GM18519 (cell line): ENCODE results near the gene ZNF268.
A peak's percentile ranks its signal among the peaks of the same experiment; 100 is the strongest.

Source experiments
- ATAC-seq: cut with Tn5 transposase; IDR thresholded peaks from one replicate; pipeline ENCODE4 v1.9.1; 2021; ENCODE audit warnings: mild to moderate bottlenecking, moderate library complexity; ENCODE audit not compliant: unreplicated experiment, low FRiP score

ZNF268 gene

DNA sequence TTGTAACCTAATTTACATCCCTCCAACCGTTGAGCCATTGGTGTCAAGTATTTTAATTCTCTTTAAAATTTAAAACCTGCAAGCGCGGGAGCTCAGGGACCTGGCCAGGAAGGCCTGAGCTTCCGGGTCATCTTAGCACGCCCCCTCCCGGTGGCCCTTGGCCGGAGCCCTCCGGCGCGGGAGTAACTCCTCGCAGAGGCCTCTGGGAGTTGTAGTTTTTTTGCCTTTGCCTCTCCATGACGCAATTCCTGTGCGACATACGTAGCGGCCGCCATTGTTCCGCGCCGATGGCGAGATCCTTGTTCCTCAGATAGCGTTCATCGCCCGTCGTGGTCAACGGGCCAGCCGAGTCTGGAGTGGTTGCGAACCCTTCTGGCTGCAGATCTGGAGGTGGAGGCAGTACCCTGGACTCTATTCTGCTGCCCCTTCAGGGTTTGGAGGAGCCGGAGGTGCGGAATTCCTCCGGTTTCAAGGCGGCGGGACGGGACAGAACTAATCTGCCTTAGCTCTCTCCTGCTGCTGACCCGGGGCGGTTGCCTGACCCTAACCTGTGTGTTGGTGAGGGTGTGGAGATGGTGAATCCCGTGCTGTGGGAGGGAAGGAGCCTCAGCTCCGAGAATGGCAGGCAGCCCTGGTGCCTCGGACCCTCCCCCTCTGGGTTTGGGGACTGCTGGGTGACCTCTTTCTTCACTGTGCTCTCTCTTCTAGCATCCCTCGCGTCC is at the start of gene ZNF268:
Gene ZNF268 (plus strand): TSS at position 258 of the 722 bp plus-strand sequence. CDS start 503 bp downstream, outside the sequence.
- ATAC-seq, result peak; percentile 89

DNA sequence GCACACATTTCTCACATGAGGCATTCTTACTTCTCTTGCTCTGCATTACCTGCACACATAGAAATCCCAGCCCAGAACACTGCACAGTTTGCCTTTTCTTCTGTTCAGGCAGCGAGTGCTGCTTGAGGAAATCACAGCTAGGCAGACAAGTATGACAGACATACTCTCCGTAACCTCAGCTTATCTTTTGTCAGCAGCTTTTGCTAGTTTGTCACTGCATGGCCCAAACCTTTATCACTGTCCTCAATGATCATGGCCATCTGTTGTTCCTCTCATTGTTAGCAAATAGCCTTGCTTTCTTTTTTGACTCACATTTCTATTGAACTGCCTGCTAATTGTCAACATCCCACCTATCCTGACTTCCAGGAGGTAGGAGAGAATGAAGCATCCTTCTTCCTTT is 45.5 kb upstream of the ZNF268 start:
- ATAC-seq, result no peak

DNA sequence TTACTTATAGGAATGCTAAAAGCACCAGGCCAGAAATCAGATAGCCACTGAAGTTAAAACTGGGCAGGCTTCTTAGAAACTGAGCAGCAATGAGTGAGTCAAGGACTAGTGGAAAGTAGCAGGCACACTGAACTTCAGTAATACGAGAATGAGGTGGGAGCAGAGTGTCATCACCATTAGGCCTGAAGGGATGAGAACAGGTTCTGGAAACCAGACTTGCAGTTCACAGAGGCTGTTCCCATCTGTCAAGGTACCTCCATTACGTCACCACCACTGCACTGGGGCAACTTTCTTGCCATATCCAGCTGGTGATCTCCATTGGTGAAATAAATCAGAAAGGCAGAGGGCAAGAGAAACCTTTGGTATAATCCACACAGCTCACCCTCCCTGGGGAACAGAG is 35.3 kb upstream of the ZNF268 start:
- ATAC-seq, result no peak

DNA sequence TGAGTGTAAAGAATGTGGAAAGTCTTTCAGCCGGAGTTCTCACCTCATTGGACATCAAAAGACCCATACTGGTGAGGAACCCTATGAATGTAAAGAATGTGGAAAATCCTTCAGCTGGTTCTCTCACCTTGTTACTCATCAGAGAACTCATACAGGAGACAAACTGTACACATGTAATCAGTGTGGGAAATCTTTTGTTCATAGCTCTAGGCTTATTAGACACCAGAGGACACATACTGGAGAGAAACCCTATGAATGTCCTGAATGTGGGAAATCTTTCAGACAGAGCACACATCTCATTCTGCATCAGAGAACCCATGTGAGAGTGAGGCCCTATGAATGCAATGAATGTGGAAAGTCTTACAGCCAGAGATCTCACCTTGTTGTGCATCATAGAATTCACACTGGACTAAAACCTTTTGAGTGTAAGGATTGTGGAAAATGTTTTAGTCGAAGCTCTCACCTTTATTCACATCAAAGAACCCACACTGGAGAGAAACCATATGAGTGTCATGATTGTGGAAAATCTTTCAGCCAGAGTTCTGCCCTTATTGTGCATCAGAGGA is 25.1 kb upstream of the ZNF268 start:
- ATAC-seq, result no peak

DNA sequence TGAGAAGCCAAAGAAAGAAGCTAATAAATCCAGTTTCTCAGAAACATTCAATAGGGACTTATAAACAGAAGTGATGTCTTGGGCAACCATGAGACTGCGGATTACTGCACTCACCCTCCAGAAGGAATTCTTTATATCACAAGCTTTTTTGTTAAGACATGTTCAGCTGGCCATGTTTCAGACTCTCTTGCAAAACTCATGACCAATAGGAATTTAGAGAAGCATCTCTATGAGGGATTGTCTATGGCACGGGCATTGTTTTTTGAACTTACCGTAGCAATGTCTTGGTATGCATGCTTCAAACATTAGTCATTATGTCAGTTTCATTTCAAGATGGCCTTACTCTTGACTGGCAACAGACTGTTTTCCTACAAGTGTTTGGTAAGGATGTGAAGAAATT is 15.5 kb upstream of the ZNF268 start:
- no peak for ATAC-seq

DNA sequence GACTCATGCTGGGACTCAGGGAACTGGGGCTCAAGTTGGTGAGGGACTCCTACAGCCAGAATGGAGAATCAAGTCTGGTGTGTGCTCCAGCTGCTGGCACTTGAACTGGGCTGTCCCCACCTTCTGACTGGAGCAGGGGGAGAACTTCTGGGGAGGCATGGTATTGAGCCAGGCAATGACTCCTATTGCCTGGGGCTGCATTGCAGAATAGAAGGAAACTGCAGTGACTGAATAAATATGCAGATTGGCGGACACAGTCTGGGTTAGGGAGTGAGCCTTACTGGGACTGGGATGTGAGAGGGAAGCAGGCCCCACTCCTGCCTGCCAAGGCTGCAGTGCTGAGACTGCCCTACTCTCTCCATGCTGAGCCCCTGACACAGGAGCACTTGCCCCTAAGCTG is 8.8 kb upstream of the ZNF268 start:
- ATAC-seq, result no peak

DNA sequence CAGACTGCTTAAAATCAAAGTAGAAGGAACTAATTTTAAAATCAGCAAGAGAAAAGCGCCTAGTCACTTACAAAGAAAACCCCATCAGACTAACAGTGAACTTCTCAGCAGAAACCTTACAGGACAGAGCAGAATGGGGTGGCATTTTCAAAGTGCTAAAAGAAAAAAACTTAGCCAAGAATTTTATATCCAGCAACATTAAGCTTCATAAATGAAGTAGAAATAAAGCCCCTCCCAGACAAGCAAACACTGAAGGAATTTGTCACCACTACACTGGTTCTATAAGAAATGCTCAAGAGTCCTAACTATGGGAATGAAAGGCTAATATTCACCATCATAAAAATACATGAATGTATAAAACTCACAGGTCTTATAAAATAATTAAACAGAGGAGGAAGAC is 6.4 kb upstream of the ZNF268 start:
- no peak for ATAC-seq

DNA sequence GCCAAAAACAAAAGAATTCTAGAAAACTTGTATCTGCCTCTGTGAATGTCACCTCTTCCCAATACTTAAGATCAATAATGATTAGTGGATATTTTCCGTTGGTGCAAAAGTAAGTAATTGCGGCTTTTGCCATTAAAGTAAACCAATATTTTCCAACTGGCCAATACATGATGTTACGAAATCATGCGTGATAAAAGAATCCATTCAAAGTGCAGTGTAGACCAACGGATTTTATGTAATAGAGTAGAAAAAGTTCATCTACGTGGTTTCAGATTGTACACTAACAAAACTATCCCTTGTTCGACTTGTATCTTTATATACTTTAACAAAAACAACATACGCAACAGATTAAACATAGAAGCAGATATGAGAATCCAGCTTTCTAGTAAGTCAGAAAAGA is 626 bp upstream of the ZNF268 start:
- no peak for ATAC-seq

DNA sequence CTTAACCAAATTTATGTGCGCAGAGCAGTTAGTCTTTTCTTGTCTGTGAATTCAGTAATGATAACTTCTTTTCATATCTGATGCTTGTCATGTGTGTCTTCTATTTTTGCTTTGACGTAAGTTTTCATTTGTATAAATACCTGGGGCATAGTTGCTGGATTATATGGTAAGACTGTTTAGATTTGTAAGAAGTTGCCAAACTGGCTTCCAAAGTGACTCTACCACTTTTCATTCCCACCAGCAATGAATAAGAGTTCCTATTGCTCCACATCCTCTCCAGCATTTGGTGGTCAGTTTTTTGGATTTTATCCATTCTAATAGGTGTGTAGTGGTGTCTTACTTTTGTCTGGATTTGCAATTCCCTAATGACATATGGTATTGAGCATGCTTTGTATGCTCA is 8.9 kb downstream of the ZNF268 start:
- no peak for ATAC-seq

DNA sequence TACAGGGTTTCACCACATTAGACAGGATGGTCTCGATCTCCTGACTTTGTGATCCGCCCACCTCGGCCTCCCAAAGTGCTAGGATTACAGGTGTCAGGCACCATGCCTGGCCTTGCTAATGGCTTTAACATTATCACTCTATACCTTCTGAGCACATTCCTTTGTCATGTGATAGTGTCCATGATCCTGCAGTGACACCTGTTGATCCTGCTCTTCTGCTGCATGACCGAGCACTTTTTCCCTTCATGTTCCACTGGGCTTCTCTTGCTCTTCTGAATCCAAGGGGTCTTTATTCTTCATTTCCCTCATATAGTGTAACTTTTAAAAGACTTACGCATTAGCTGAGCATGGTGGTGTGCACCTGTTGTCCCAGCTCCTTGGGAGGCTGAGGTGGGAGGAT is 11.6 kb downstream of the ZNF268 start:
- ATAC-seq, result no peak

DNA sequence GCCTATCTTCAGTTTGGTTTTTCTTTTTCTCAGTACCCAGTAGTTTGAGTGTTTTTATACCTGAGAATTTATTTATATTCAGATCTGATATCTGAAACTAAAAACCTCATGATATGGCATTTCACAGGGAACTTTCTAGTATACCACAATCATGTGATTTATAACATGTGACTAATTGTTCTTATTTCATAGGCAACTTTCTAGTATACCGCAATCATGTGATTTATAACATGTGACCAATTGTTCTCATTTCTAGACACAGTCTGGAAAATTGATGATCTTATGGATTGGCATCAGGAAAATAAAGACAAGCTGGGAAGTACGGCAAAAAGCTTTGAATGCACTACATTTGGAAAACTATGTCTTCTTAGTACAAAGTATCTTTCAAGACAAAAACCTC is 20.6 kb downstream of the ZNF268 start:
- ATAC-seq, result no peak

DNA sequence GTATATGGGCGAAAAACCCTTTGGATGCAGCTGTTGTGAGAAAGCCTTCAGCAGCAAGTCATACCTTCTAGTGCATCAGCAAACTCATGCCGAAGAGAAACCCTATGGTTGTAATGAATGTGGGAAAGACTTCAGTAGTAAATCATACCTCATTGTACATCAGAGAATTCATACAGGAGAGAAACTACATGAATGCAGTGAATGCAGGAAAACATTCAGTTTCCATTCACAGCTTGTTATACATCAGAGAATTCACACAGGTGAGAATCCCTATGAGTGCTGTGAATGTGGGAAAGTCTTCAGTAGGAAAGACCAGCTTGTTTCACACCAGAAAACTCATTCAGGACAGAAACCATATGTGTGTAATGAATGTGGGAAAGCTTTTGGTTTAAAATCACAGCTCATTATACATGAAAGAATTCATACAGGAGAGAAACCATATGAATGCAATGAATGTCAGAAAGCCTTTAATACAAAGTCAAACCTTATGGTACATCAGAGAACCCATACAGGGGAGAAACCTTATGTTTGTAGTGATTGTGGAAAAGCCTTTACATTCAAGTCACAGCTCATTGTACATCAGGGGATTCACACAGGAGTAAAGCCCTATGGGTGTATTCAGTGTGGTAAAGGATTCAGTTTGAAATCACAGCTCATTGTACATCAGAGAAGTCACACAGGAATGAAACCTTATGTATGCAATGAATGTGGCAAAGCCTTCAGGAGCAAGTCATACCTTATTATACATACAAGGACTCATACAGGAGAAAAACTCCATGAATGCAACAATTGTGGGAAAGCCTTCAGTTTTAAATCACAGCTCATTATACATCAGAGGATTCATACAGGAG is 21.4 kb downstream of the ZNF268 start:
- no peak for ATAC-seq

DNA sequence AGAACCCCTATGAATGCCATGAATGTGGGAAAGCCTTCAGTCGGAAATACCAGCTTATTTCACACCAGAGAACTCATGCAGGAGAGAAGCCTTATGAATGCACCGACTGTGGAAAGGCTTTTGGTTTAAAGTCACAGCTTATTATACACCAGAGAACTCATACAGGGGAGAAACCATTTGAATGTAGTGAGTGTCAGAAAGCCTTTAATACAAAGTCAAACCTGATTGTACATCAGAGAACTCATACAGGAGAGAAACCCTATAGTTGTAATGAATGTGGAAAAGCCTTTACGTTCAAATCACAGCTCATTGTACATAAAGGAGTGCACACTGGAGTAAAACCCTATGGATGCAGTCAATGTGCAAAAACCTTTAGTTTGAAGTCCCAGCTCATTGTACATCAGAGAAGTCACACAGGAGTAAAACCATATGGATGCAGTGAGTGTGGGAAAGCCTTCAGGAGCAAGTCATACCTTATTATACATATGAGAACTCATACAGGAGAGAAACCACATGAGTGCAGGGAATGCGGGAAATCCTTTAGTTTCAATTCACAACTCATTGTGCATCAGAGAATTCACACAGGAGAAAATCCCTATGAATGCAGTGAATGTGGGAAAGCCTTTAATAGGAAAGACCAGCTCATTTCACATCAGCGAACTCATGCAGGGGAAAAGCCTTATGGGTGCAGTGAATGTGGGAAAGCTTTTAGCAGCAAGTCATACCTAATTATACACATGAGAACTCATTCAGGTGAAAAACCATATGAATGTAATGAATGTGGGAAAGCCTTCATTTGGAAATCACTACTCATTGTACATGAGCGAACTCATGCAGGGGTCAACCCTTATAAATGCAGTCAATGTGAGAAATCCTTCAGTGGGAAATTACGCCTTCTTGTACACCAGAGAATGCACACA is 22.3 kb downstream of the ZNF268 start:
- ATAC-seq, result no peak

DNA sequence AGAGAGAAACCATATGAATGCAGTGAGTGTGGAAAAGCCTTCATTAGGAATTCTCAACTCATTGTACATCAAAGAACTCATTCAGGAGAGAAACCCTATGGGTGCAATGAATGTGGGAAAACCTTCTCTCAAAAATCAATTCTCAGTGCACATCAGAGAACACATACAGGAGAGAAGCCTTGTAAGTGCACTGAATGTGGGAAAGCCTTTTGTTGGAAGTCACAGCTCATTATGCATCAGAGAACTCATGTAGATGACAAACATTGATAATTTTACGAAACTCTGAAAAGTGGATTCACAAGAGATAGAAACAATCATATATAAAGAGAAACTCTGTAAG is 22.9 kb downstream of the ZNF268 start:
- no peak for ATAC-seq

DNA sequence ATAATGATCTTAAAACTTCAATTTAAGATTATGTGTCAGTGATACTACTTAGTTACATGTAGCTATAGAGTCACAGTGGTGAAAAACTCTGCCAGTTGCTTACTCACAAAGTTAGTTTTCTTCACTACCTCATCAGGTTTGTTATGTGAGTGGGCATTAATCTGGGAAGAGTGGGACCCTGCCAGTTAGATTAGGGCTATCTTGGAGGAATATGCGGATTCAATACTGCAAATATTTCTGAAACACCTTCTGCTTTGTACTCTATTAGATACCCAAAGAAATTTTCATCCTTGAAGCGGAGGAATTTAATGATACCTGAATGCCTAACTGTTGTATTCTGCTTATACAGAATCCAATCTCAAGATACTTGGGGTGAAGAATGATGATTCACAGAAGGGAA is 25.1 kb downstream of the ZNF268 start:
- ATAC-seq, result no peak

DNA sequence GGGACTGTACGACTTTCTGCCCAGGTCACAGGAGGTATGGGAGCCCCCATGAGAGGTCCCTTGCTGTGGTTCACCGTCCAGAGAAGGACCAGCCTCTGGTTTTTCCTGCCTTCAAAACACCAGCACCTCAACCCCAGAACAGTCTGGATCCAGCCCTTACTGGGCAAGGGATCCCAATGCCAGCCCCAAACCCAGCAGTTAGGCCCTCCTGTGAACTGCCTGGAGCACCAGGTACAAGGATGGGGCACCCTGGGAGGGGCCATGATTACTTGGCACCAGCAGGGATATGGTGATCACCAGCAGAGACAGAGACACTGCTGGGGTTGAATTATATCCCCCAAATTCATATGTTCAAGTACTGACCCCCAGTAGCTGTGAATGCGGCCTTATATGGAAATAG is 34.4 kb downstream of the ZNF268 start:
- ATAC-seq, result no peak

DNA sequence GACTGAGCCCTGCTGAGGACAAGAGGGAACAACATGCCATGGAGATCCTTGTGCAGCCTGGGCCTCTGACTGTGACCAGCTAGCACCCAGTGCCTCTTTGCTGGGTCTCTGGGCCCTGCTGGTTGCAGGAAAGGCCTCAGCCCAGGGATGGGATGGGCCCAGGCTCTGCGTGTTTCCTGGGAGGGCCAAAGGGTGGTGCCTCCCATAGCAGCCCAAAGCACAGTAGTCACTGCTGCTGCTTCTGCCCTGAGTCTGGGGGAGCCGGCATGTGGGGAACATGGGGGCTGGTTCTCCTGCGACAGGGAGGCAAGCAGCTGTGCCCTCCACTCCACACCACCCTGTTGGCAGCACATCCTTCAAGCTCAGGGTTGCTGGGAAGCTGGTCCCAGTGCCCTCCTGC is 35.9 kb downstream of the ZNF268 start:
- no peak for ATAC-seq

DNA sequence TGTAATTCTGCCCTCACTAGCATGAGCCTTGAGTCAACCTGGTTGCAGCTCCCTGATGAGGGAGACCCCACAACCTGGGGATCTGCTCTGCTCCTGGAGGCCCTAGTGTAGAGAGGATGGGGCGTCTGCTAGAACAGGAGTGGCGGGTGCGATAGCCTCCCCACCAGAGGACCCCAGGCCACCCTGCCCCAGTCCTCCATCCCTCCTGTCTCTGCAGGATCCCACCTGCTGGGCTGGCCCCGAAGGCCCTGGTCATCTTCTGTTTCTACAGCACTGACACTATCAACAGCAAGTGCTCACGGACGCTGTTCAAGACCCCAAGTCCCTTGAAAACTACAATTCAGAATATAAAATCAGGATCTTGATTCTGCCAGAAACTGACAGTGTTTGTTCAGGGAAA is 39.2 kb downstream of the ZNF268 start:
- ATAC-seq, result no peak

DNA sequence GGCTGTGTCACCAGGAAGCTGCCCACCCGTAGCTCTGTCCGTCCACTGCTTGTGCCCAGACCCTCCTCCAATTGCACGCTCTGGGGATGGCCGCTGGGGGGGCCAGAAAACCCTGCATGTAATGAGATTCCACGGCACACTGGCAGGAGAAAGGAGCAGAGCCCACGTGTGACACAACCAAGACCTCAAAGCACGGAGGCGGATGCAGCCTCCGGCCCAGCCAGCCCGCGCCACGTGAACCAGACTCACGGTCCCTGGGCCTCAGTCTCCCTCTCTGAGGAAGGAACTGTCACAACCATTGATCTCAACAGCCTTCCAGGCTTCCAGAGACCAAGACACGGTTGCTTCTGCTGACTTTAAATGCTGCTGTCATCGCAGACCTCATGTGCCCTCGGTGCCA is 39.9 kb downstream of the ZNF268 start:
- no peak for ATAC-seq

DNA sequence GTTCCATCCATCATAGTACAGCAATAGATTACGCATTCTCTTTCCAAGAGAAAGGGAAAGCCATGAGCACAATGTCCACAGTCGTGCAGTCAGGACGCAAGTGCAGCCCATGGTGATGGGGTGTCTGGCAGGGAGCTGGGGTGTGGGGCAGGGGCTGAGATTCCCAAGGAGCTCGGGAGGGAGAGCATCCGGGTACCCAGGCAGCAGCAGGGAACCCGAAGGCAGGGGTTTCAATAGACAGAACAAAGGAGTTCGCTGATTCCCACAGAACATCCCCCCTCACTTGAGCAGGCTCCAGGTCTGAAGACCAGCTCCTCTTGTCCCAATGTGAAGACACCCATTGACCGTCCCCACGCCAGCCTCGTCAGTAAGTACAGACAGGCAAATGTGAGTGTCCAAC is 40.9 kb downstream of the ZNF268 start:
- no peak for ATAC-seq

DNA sequence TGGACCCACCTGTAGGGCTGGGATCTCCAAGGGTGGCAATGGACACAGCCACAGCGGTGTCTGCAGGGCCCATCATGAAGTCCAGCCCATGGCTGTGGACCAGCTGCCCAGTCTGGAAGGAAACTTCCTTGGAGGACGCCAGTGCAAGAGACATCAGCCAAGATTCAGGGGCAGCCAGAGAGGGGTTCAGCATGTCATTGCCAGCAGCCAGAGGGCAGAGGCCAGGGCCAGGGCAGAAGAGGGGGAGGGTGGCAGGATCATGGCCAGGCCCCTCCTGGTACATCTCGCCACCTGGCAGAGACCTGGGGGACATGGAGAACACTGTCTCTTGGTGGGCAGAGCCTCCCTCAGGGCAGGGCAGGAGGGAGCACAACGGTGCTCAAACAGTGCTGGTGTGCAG is 44.2 kb downstream of the ZNF268 start:
- ATAC-seq, result no peak
